Activated effector memory CD4-positive, alpha-beta T cell treated with Interleukin-2 at 50 U/mL for 16 hours (primary cell): ENCODE data around the gene COL3A1.

ENCODE experiments used
- DNase-seq: peaks from one replicate; pipeline ENCODE4 v3.0.0-alpha.2; 2020

COL3A1 gene

GRCh38 chr2:188976545-188977268 is 2.5 kb downstream of the COL3A1 start:
- DNase-seq: no peak

DNA sequence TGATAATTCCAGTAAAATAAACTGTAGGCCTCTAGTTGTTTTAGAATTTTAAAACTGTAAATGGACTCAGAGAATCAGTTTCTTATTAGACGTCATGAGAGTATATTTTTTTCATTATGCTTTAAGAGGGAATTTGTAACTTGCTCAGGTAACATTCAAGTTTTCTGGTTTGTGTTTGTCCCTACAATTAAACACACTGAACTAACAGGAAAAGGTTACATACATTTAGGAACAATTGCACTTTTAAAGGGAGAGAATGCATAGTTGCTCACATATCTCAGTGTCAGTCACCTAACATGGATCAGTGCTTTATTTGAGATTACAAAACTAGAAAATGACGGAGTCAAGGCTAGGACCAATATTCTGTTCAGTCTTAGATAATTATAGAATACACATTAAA is 3.1 kb downstream of the COL3A1 start:
- no peak for DNase-seq

DNA sequence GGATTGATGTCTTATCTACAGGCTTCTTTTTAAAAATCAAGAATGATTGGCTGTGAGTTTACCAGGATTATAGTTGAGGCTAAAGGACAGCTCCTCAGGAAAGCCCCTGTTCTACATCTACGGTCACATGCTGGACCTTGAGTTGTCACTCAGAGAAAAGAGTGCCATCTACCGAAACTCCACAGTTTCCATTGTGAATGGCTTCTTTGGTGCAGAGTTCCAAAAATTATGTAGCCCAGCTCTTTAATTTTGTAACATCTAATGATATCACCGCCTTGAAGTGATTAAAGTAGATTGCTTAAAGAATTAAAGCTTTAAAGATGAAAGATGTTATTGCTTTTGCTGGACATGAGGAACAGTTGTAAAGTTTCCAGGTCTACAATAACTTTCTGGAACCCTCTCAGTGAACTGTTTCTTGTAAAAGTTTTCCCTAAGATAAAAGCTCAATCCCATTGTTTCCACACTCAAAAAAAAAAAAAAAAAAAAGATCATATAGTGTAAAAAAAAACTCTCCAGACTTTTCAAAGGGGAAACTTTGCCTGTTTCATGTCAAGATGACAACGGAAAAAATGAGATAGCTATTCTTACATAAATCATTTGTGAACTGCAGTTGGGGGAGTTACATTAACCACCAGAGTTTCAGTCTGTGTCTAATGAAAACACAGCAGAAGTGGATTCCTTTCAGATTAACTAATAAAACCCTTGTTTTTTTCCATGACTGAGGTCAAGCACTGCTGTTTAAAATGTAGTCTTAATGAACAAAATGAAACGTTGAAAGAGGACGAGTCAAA is 4.3 kb downstream of the COL3A1 start:
- no peak for DNase-seq

DNA sequence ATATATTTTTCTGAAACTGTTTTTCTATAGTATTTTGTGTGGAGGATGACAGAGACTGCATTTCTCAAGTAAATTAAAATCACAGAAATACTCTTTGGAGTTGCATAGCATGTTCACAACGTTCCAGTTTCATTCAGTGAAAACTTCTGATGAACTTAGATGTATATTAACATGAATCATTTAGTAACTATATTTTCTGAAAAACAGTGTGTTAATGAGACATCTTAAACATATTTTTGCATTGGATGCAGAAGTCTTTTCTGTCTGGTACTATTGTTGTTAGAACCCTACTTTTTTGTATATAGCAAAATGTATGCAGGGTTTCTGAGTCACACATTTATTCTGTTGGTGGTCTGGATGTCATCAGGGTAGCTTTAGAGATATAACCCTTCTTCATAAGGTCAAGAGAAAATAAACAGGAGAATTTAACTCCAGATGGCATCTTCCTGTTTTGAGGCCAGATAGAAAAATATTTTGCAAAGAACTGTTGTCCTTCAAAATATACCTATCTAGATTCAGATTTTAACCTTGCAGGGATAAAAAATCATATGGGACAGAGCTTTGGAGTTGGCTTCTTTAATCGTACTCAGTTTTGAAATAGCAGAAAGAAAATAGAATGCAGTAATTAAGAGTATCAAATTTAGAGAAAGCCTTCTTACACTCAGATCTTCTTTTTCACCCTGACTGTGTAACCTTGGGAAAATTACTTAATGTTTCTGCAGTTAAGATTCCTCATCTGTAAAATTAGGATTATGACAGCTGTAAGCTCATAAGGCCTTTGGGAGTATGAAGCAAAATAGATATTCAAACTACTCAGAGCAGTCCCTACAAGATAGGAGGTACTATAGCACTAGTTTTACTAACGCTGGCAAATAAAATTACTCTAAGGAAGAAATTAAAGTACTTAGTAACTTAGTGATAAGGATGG is 5.3 kb downstream of the COL3A1 start:
- DNase-seq: no peak

DNA sequence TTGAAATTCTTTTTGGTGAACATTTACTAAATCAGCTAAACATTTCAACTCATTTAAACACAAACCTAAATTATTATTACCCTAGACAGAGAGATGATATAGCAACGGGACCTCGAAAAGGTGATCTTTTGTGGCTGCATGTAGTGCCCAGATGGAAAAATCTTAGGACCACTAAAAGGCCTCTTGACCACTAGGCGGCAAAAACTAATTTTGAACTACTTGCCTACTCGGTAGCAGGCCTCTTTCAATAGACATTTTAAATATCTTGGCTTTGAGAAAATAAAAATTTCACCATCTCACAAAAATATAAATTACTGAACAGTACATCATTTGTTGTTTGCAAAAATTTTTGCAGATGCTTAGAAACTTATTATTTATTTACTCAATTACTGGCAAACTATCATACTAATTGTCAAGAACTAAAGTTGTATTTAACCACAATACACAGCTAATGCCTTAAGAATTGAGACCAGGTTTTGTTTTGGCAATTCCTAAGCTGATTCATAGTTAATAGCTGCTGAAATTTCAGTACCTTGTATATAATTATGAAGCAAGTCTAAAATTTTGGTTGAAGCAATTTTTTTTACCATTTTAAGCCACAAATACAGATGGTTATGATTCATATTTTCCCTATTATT is 9.4 kb downstream of the COL3A1 start:
- DNase-seq: no peak

DNA sequence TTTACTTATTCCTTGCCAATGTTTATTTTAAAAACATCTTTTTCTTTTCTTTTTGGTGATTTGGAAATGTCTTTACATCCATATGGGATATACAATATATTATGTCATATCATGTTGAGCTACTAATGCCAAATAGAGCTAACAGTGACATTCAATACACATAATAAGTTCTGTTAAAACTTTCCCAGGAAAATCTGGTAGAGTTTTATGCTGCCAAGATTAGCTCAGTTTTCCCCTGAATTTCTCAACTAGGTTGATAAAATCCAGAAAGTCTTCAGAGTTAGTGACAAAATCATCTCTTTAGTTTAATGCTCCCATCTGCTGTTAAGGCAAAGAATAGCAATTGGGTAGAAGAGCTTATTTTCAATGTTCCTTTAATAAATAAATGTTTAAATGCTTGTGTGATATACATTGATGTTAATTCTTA is 9.9 kb downstream of the COL3A1 start:
- no peak for DNase-seq

- no peak for DNase-seq
These were observed 10.5 kb downstream of the COL3A1 start for GRCh38 chr2:188984680-188985079.

DNA sequence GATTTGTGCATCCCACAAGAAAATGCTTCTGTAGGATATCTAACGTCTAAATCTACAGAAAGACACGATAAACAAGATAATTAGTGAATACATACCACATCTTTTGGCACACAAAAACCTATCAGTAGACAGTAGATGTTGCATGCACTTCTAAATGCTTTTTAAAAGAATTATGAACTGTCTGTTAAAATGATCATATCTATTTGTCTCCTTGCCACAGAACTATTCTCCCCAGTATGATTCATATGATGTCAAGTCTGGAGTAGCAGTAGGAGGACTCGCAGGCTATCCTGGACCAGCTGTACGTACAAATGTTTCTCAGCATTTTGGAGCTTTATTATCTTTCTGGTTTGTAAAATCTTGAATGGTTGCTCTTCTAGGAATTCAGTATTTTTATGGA is 12.7 kb downstream of the COL3A1 start:
- no peak for DNase-seq

DNA sequence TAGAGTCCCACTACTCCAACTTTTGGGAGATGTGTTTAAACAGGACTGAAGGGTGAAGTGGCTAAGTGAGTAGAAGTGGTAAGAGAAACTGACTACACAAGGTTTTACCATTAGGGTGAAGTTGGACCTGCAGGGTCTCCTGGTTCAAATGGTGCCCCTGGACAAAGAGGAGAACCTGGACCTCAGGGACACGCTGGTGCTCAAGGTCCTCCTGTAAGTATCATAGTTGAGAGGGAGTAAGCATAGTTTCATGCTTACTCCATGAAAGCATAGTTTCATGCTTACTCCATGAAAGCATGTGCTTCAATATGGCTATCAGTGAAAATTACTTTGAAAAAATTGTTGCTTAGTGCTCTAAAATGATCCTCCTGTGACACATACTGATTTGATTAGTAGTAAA is 19.1 kb downstream of the COL3A1 start:
- DNase-seq: no peak

DNA sequence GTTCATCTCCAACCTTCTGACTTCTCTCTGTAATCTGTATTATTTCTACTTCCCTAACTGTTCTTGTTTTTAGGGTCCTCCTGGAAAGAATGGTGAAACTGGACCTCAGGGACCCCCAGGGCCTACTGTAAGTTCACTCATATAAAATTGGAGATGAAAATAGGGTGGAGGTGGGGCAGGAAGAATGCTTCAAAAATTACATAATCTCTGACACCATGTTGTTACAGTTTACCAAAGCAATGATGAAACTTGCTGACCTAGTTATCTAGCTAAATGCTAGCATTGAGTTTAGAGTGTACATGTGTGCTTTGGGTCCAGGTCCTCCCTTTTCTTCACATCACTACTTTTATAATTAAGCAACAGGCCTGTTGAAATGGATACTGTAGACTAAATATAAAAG is 23.1 kb downstream of the COL3A1 start:
- DNase-seq: no peak

DNA sequence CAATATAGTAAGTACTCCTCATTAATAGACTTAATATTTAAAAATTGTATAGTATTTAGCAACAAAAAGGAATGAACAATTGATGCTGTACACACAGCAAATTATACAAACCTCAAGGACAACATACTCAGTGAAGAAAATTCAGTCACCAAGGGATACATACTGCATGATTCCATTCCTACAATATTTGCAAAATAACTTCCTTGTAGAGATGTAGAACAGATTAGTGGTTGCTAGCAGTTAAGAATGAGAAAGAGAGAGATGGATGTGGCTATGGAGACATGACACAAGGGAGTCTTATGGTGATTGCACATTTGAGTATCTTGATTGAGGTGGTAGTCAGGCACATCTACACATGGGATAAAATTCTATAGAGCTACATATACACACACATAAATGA is 26.0 kb downstream of the COL3A1 start:
- no peak for DNase-seq

DNA sequence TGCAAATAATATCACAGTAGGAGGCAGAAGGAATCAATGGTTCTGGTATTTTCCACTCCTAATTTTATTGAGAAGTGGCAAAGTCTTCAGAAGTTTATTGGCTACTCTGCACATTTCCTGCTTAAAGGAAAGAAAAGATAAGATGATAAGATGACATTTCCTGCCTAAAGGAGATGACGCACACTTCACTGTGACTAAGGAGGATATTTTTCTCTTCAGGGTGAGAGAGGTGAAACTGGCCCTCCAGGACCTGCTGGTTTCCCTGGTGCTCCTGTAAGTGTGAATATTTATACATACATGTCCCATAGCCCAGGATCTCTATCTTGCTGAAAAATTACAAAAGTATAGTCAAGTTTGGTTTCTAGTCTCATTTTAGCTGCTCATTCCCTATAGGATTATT is 27.9 kb downstream of the COL3A1 start:
- no peak for DNase-seq

DNA sequence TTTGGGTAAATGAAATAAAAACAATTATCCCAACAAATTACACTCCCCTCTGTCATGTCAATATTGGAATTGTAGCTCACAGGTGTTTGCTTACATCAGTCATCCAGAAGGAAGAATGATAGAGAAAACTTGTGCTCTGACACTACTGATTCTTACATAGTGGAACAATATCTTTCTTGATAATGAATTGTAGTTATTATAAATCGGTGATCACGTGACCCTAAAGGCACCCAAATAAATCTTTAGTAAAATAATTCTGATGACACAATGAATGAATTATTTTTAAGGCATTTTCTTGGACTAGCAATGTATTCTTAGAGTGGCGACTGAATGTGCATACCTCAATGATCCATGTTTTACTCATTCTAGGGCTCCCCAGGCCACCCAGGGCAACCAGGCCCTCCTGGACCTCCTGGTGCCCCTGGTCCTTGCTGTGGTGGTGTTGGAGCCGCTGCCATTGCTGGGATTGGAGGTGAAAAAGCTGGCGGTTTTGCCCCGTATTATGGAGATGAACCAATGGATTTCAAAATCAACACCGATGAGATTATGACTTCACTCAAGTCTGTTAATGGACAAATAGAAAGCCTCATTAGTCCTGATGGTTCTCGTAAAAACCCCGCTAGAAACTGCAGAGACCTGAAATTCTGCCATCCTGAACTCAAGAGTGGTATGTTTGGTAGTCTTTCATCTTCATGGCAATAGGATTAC is 34.5 kb downstream of the COL3A1 start:
- DNase-seq: no peak

DNA sequence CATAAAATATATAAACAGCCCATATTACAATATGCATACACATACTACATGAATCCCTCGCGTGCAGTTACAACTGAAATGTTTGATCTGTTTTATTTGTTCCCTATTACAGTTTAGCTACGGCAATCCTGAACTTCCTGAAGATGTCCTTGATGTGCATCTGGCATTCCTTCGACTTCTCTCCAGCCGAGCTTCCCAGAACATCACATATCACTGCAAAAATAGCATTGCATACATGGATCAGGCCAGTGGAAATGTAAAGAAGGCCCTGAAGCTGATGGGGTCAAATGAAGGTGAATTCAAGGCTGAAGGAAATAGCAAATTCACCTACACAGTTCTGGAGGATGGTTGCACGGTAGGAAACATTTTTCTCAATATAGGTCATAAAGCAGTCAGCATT is 36.4 kb downstream of the COL3A1 start:
- DNase-seq: no peak

DNA sequence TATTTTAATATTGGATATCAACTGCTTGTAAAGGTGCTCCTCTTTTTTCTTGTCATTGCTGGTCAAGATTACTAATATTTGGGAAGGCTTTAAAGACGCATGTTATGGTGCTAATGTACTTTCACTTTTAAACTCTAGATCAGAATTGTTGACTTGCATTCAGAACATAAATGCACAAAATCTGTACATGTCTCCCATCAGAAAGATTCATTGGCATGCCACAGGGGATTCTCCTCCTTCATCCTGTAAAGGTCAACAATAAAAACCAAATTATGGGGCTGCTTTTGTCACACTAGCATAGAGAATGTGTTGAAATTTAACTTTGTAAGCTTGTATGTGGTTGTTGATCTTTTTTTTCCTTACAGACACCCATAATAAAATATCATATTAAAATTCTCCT is 38.2 kb downstream of the COL3A1 start:
- no peak for DNase-seq

- no peak for DNase-seq
These were observed 38.9 kb downstream of the COL3A1 start for GRCh38 chr2:189013031-189013430.

DNA sequence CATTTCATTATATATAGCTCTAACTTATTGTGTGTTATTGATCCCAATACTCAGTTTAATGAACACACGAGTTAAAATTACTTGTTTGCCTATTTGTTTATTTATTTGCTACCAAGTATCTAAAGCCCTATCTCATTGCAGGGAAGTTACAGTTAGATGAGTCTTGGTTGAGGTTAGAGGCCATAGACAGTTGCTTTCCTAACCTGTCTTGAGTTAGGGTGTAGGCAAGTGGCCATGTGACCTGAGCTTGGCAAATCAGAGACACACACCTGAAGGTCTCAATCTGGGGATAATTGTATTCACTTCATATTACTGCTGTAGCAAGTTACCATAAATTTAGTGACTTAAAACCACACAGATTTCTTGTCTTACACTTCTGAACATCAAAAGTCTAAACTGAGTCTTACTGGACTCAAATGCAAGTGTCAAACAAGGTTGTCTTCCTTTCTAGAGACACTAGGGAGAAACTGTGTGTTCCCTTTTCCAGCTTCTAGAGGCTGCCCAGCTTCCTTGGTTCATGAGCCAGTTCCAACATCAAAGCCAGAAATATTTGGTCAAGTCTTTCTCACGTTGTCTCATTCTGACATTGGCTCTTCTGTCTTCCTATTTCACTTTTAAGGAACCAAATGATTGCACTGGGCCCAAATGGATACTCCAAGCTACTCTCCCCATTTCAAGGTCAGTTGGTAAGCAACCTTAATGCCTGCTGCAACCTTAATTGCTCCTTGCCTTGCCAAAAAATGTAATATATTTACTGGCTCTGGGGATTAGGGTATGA is 39.7 kb downstream of the COL3A1 start:
- no peak for DNase-seq

- no peak for DNase-seq
These were observed 40.4 kb downstream of the COL3A1 start for GRCh38 chr2:189014449-189015138.

DNA sequence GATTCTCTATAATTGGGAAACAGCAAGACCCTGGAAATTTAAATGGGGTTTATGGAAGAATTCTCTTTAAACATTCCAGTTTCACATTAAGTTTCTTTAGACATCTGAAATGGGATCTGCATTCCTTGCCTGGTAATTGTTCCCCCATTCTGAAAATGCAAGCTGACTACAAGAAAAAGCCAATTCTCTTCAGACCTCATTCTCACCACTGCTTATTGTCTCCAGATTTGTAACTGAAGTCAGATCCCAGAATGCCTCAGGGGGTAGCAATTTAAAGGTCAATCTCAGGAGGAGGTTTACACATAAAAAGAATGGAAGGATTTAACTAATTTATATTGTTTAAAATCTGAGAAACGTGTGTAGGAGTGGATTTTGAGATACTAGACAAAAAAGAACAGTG is 41.2 kb downstream of the COL3A1 start:
- DNase-seq: no peak

GRCh38 chr2:189016311-189016861 is 42.2 kb downstream of the COL3A1 start:
- DNase-seq: no peak

DNA sequence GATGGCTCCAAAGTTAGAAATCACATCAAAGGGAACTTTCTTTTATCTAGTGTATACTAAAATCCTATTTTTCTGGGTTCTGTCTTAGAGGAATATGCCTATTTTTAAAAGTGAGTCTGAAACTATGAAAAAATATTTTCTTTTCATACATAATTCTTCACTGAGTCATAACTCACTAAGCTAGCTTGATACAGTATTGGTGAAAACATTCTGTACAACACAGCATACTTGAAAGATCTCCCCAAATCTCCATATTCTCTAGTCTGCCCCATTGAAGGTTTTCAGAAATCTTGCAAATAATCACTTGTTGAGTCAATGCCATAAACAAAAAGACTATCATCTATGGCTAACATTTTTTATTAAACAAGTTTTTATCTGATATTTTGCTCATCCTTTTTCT is 44.5 kb downstream of the COL3A1 start:
- no peak for DNase-seq
